Left ventricle myocardium inferior (tissue), 1 donor: ENCODE results near the gene NTNG2. TPM values are rescaled to one million over a fixed set of nuclear protein-coding genes. Genes with fewer than 3 reads are reported as not detected.

Experiments
- DNase-seq: peaks from one replicate; pipeline ENCODE4 v3.0.0-alpha.2; 2020
- H3K27ac ChIP-seq: fragments of 200-600 bp; replicated peaks from 2 replicates; pipeline ENCODE4 v1.8.0; 2021
- H3K27me3 ChIP-seq: fragments of 200-600 bp; 2 replicates; pipeline ENCODE4 v1.8.0; 2021; ENCODE audit warnings: low read depth
- H3K36me3 ChIP-seq: fragments of 200-600 bp; 2 replicates; pipeline ENCODE4 v1.8.0; 2021
- H3K4me1 ChIP-seq: fragments of 200-600 bp; 2 replicates; pipeline ENCODE4 v1.8.0; 2021
- H3K4me3 ChIP-seq: fragments of 200-600 bp; 2 replicates; pipeline ENCODE4 v1.8.0; 2021; ENCODE audit warnings: mild to moderate bottlenecking, moderate library complexity
- H3K9me3 ChIP-seq: fragments of 200-600 bp; replicated peaks from 2 replicates; pipeline ENCODE4 v1.8.0; 2021
- intact Hi-C: fragments of 100-400 bp; cut with micrococcal nuclease; formaldehyde crosslinking; loops from one replicate; pipeline ENCODE4 v1.11.0; 2022
- total RNA-seq: library from RNA; stranded (reverse); fragmentation: NEBNext Ultra II Directional; extraction: Animal tissue kit (Norgen Biotek cat#: 25700); gene quantifications from one replicate; pipeline ENCODE4 v1.2.1, GENCODE V29; 2021
- TF ChIP-seq, protein P1 (sequence below): fragments of 200-600 bp; IDR thresholded peaks from 2 replicates; pipeline ENCODE4 v1.8.0; 2021; ENCODE audit warnings: antibody characterized with exemption, mild to moderate bottlenecking, borderline replicate concordance
- donor health status: DM: no; HTN: yes; CAD: no; lungs with severe emphysema.

The NTNG2 gene
- total RNA-seq, 1 donor from 2014 or later = 1.9 TPM

DNA sequence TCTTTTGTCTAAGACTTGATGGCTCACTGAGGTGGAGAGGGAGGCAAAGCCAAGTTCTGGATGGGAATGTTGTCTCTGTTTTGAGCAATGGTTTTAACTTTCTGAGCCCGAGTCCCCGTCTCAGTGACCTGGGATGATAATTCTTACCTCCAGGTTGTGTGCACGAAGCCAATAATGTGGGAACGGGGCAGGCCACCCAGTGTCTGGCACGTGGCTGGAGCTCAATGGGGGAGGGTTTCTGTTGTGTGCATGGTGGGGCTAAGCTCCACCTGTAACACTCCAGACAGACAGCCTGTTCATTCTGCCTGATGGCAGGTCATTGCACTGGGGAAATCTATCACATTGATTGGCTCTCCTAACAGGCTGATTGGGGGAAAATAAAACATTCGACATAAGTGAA, 37.1 kb upstream of the NTNG2 start:
- Histone ChIP-seq H3K4me1 (no peaks in the 10 kb centered on the region), H3K27me3 (peaks cover 100% of the 10 kb centered on the region), H3K9me3 (no peaks in the 10 kb centered on the region), H3K4me3 (no peak overlapping the region), H3K27ac (no peak overlapping the region), H3K36me3 (no peaks in the 10 kb centered on the region)
- no peak for DNase-seq
- intact Hi-C loops = no loop called here
- TF ChIP-seq, protein P1, sequence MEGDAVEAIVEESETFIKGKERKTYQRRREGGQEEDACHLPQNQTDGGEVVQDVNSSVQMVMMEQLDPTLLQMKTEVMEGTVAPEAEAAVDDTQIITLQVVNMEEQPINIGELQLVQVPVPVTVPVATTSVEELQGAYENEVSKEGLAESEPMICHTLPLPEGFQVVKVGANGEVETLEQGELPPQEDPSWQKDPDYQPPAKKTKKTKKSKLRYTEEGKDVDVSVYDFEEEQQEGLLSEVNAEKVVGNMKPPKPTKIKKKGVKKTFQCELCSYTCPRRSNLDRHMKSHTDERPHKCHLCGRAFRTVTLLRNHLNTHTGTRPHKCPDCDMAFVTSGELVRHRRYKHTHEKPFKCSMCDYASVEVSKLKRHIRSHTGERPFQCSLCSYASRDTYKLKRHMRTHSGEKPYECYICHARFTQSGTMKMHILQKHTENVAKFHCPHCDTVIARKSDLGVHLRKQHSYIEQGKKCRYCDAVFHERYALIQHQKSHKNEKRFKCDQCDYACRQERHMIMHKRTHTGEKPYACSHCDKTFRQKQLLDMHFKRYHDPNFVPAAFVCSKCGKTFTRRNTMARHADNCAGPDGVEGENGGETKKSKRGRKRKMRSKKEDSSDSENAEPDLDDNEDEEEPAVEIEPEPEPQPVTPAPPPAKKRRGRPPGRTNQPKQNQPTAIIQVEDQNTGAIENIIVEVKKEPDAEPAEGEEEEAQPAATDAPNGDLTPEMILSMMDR = no peak

DNA sequence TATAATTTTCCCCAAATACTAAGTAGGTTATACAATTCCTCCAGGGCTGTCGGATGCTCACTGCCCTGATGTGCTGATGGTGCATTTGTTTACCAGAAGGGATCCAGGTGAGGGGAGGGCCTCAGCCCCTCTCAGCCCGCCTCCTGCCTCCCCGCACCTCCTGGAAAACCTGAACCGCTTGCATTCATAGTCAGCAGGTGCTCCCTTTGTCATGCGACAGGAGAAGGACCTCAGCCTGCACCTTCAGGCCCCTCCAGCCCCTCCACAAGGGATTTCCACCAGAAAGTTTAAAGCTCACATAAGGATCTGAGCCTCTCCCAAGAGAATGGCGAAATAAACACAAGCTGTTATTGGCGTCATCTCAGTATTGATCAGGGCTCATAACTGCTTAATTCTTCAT, 36.5 kb upstream of the NTNG2 start:
- Histone ChIP-seq H3K27me3 (peaks cover 100% of the 10 kb centered on the region), H3K9me3 (no peaks in the 10 kb centered on the region), H3K4me3 (no peak overlapping the region), H3K27ac (no peak overlapping the region), H3K4me1 (no peaks in the 10 kb centered on the region), H3K36me3 (no peaks in the 10 kb centered on the region)
- TF ChIP-seq, protein P1 = no peak
- DNase-seq = no peak
- intact Hi-C loops = no loop called here

DNA sequence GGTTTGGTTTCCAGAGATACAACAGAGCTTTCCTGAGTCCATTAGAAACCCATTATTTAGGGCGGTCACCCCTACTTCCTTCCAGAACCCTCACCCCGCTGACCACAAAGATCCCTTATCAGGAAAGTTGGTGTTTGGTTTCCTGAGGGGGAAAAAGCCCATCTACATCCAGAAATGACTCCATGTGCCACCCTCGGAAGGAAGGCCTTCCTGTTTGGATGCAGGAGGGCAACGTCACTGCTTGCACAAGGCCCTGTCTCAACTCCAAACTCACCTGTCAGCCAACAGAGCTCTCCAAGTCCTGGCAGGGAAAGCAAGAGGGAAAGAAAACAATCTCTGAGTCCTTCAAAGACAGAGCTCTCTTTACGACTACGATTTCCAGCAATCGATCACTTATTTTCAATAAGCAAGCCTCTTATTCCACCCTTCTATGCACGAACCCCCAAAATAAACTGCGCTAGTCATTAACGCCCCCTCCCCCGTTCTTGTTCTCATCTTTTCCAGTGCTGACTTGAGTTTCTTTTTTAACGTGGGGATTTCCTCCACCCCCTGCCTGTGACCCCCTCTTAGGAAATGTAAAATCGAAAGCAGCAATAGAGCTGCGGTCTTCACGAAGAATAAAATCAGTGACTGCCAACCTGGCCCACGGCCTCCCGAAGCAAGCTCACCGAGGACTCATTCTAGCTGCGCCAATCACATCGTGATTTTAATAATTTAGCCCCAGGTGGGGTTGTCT, 35.7 kb upstream of the NTNG2 start:
- Histone ChIP-seq H3K27me3 (peaks cover 100% of the 10 kb centered on the region), H3K9me3 (no peaks in the 10 kb centered on the region), H3K27ac (no peak overlapping the region), H3K4me1 (no peaks in the 10 kb centered on the region), H3K36me3 (no peaks in the 10 kb centered on the region), H3K4me3 (no peak overlapping the region)
- no peak for DNase-seq
- TF ChIP-seq, protein P1 = no peak
- intact Hi-C loops = no loop called here

DNA sequence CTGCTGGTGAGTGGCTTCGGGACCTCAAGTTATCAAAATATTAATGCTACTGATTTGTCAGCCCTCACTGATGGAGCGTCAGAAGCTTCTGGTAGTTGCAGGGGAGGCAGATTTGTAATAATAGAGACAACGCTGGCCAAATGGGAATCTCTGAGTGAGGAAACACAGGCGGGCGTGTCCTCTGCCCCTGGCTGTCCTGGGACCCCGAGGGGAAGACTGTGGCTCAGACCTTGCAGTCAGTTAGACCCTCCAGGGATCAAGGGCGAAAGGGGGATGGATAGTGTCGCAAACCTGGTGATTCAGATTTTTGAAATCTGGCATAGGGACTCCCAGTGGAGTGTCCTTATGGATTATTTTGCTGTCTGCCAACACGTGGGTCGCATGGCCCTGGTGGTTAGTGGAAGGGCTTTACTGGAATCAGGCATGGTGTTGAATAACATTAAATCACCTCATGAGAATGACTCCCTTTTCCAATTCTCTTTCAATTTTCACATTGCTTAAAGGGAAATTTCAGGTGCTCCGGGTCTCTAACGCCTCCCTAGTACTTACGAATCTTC, 35.1 kb upstream of the NTNG2 start:
- DNase-seq = no peak
- Histone ChIP-seq H3K9me3 (no peaks in the 10 kb centered on the region), H3K4me1 (no peaks in the 10 kb centered on the region), H3K27me3 (peaks cover 100% of the 10 kb centered on the region), H3K36me3 (no peaks in the 10 kb centered on the region), H3K27ac (no peak overlapping the region), H3K4me3 (no peak overlapping the region)
- TF ChIP-seq, protein P1 = no peak
- intact Hi-C loops = no loop called here

DNA sequence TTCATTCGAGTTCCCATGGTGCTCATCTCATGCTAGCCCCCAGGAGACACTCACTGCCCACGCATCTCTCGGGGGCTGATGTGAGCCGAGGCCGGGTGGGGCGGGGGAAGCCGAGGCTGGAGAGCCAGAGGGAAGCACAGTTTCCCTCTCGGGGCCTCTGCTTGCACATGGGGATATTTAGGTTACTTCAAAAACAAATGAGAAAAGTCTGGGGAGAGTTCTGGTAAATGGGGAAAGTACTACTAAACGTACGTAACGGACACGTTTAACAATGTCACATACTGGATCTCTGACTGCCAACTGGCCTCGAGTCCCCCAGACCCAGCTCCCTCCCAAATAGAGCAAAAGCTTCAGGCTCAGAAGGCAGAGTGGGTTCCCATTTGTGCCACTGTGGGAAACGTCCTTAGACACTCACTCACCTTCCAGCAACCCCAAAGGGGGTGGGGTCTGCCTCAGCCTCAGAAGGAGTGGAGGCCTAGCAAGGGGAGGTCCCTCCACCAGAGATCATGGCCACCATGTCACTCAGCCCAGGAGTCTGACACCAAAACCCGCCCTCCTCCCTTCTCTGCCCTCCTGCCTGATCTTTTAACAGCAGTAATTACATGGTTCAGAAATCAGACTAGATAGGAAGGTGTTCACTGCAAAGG, 33.8 kb upstream of the NTNG2 start:
- Histone ChIP-seq H3K4me3 (no peak overlapping the region), H3K27ac (no peak overlapping the region), H3K36me3 (no peaks in the 10 kb centered on the region), H3K4me1 (no peaks in the 10 kb centered on the region), H3K9me3 (no peaks in the 10 kb centered on the region), H3K27me3 (peaks cover 100% of the 10 kb centered on the region)
- DNase-seq = no peak
- intact Hi-C loops = no loop called here
- TF ChIP-seq, protein P1 = no peak
